ENCODE results near the gene TMEM203. TPM values are rescaled to one million over a fixed set of nuclear protein-coding genes. Genes with fewer than 3 reads are reported as not detected.
A peak's percentile ranks its signal among the peaks of the same experiment; 100 is the strongest.

Gene TMEM203
- total RNA-seq, 1 donor from 2014 or later, result 33.0 TPM

GRCh38 chr9:137193771-137194170, 11.7 kb downstream of the TMEM203 start:
- peaks cover 27% of the 10 kb centered on the region for H3K4me1 Mint-ChIP-seq
- no peaks in the 10 kb centered on the region for H3K9me3 Mint-ChIP-seq
- no peak for TF ChIP-seq CTCF (IDR thresholded peaks at IDR 0.05; ENCODE audit: unreplicated experiment)
- DNase-seq (ENCODE audit: low spot score in 2 of 2, unreplicated experiment in 2 of 2), result no peak
- H3K36me3 Mint-ChIP-seq, result peaks cover 3% of the 10 kb centered on the region
- no peak overlapping the region for H3K4me3 Mint-ChIP-seq
- no peaks in the 10 kb centered on the region for H3K27me3 Mint-ChIP-seq (ENCODE audit: low read depth)
- H3K27ac Mint-ChIP-seq, result no peak overlapping the region

GRCh38 chr9:137192859-137193258, 12.6 kb downstream of the TMEM203 start:
- Mint-ChIP-seq H3K36me3 (peaks cover 3% of the 10 kb centered on the region), H3K27ac (no peak overlapping the region), H3K9me3 (no peaks in the 10 kb centered on the region), H3K4me1 (peaks cover 23% of the 10 kb centered on the region), H3K4me3 (no peak overlapping the region), H3K27me3 (ENCODE audit: low read depth) (no peaks in the 10 kb centered on the region)
- TF ChIP-seq CTCF (IDR thresholded peaks at IDR 0.05; ENCODE audit: unreplicated experiment), result no peak
- no peak for DNase-seq (ENCODE audit: low spot score in 2 of 2, unreplicated experiment in 2 of 2)

- Mint-ChIP-seq H3K27me3 (ENCODE audit: low read depth) (no peaks in the 10 kb centered on the region), H3K4me3 (no peak overlapping the region), H3K36me3 (peaks cover 3% of the 10 kb centered on the region), H3K27ac (no peak overlapping the region), H3K4me1 (peaks cover 27% of the 10 kb centered on the region), H3K9me3 (no peaks in the 10 kb centered on the region)
- no peak for DNase-seq (ENCODE audit: low spot score in 2 of 2, unreplicated experiment in 2 of 2)
- no peak for TF ChIP-seq CTCF (IDR thresholded peaks at IDR 0.05; ENCODE audit: unreplicated experiment)
These were observed 13.0 kb downstream of the TMEM203 start for GRCh38 chr9:137192448-137192780.

- H3K4me1 Mint-ChIP-seq, result peaks cover 32% of the 10 kb centered on the region
These were observed 13.6 kb downstream of the TMEM203 start for GRCh38 chr9:137191691-137192447.

DNA sequence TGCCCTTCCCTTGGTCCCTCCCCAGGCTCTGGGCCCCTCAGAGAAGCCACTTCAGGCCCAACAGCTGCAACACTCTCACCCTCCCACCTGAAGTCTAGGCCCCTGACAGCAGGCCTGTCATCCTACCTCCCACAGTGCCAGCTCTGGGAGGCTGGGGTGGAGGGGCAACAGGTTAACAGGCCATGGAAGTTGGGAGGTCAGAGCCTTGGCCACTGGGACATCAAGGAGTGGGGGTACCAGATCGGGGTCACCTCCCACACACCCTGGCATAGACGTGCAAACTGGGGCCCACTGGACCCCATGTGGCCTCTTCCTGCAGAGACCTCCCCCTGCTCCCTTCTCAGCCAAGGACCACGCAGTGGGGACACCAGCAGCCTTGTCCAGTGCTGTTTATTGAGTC, 14.2 kb downstream of the TMEM203 start:
- peaks cover 36% of the 10 kb centered on the region for H3K4me1 Mint-ChIP-seq
- H3K36me3 Mint-ChIP-seq, result peaks cover 3% of the 10 kb centered on the region
- peak overlapping the region; percentile 82 for H3K27ac Mint-ChIP-seq

More at GRCh38 chr9:137191691-137192447, 13.6 kb downstream of the TMEM203 start:
- no peaks in the 10 kb centered on the region for H3K27me3 Mint-ChIP-seq (ENCODE audit: low read depth)
- DNase-seq (ENCODE audit: low spot score in 2 of 2, unreplicated experiment in 2 of 2), result no peak
- no peak overlapping the region for H3K27ac Mint-ChIP-seq
- peaks cover 3% of the 10 kb centered on the region for H3K36me3 Mint-ChIP-seq
- no peaks in the 10 kb centered on the region for H3K9me3 Mint-ChIP-seq
- TF ChIP-seq CTCF (IDR thresholded peaks at IDR 0.05; ENCODE audit: unreplicated experiment), result no peak
- H3K4me3 Mint-ChIP-seq, result no peak overlapping the region

More for the DNA sequence above, 14.2 kb downstream of the TMEM203 start:
- Mint-ChIP-seq H3K4me3 (peak overlapping the region; percentile 62), H3K9me3 (no peaks in the 10 kb centered on the region), H3K27me3 (ENCODE audit: low read depth) (no peaks in the 10 kb centered on the region)
- DNase-seq (ENCODE audit: low spot score in 2 of 2, unreplicated experiment in 2 of 2), result no peak
- no peak for TF ChIP-seq CTCF (IDR thresholded peaks at IDR 0.05; ENCODE audit: unreplicated experiment)
